Neural progenitor cell (in vitro differentiated cells): ENCODE data around the gene BRINP2. TPM values are rescaled to one million over a fixed set of nuclear protein-coding genes. Genes with fewer than 3 reads are reported as not detected.
"Not testable (repeated sequence)": the region's sequence is repeated elsewhere in the genome, so short reads cannot be mapped to it uniquely, and the experiment has no call there.

ENCODE experiments used
- DNase-seq: peaks from one replicate; pipeline ENCODE4 v3.0.0-alpha.2; 2016; ENCODE audit warnings: low spot score
- H2AFZ ChIP-seq: fragments of 200-600 bp; sonication (generic); replicated peaks from 2 replicates; pipeline ENCODE4 v1.6.1; 2016; ENCODE audit warnings: antibody characterized with exemption
- H3F3A ChIP-seq: fragments of 200-600 bp; sonication (generic); 2 replicates; pipeline ENCODE4 v1.6.1; 2016; ENCODE audit warnings: antibody characterized with exemption, low read depth
- H3K27ac ChIP-seq: fragments of 200-600 bp; sonication (generic); 2 replicates; pipeline ENCODE4 v1.5.1; 2016; ENCODE audit warnings: mild to moderate bottlenecking
- H3K27me3 ChIP-seq: fragments of 200-600 bp; sonication (generic); 2 replicates; pipeline ENCODE4 v1.6.1; 2016; ENCODE audit warnings: mild to moderate bottlenecking, moderate library complexity
- H3K36me3 ChIP-seq: fragments of 200-600 bp; sonication (generic); 2 replicates; pipeline ENCODE4 v1.5.1; 2016
- H3K4me1 ChIP-seq: fragments of 200-600 bp; sonication (generic); 2 replicates; pipeline ENCODE4 v1.6.1; 2016; ENCODE audit warnings: mixed run types
- H3K4me2 ChIP-seq: fragments of 200-600 bp; sonication (generic); 2 replicates; pipeline ENCODE4 v1.6.1; 2016
- H3K4me3 ChIP-seq: fragments of 200-600 bp; sonication (generic); 2 replicates; pipeline ENCODE4 v1.5.1; 2016
- H3K79me2 ChIP-seq: fragments of 200-600 bp; sonication (generic); 2 replicates; pipeline ENCODE4 v1.6.1; 2016; ENCODE audit warnings: low read depth
- H3K9ac ChIP-seq: fragments of 200-600 bp; sonication (generic); 2 replicates; pipeline ENCODE4 v1.6.1; 2016
- H3K9me3 ChIP-seq: fragments of 200-600 bp; sonication (generic); 2 replicates; pipeline ENCODE4 v1.5.1; 2016; ENCODE audit warnings: low read depth
- H4K20me1 ChIP-seq: fragments of 200-600 bp; sonication (generic); 2 replicates; pipeline ENCODE4 v1.6.1; 2016; ENCODE audit warnings: low read depth
- H3K27ac Mint-ChIP-seq: 3 replicates; pipeline ENCODE4 v1.8.0; 2021; ENCODE audit warnings: mixed read lengths
- H3K27me3 Mint-ChIP-seq: 2 replicates; pipeline ENCODE4 v1.8.0; 2022; ENCODE audit warnings: low read depth, mild to moderate bottlenecking, inconsistent platforms, moderate library complexity, mixed read lengths; ENCODE audit not compliant: insufficient read depth
- H3K36me3 Mint-ChIP-seq: 3 replicates; pipeline ENCODE4 v1.8.0; 2021; ENCODE audit warnings: mixed read lengths
- H3K4me1 Mint-ChIP-seq: 3 replicates; pipeline ENCODE4 v1.8.0; 2021; ENCODE audit warnings: mixed read lengths
- H3K4me3 Mint-ChIP-seq: 3 replicates; pipeline ENCODE4 v1.8.0; 2021; ENCODE audit warnings: mild to moderate bottlenecking, moderate library complexity, mixed read lengths
- H3K9me3 Mint-ChIP-seq: 3 replicates; pipeline ENCODE4 v1.8.0; 2020; ENCODE audit warnings: mixed read lengths
- CTCF ChIP-seq: fragments of 200-600 bp; sonication (generic); IDR thresholded peaks from 2 replicates; pipeline ENCODE4 v1.5.1; 2017; ENCODE audit warnings: antibody characterized with exemption, mild to moderate bottlenecking
- EZH2 ChIP-seq: fragments of 200-600 bp; sonication (generic); IDR thresholded peaks from 2 replicates; pipeline ENCODE4 v1.6.1; 2017; ENCODE audit warnings: antibody characterized with exemption, mild to moderate bottlenecking, moderate library complexity
- EZH2phosphoT487 ChIP-seq: fragments of 200-600 bp; sonication (generic); IDR thresholded peaks from 2 replicates; pipeline ENCODE4 v1.6.1; 2017; ENCODE audit warnings: antibody characterized with exemption
- total RNA-seq: library from RNA; depleted of rRNA; stranded (reverse); fragments of >200 nt; gene quantifications from 2 replicates; pipeline ENCODE4 v1.2.3, GENCODE V29; 2015; ENCODE audit warnings: low replicate concordance

BRINP2 gene
- total RNA-seq, 1 donor from 2014 or later: not detected

GRCh38 chr1:177311586-177311985, 140.8 kb downstream of the BRINP2 start:
- Mint-ChIP-seq H3K36me3 (no peaks in the 10 kb centered on the region), H3K4me3 (no peak overlapping the region), H3K27ac (no peak overlapping the region), H3K27me3 (no peaks in the 10 kb centered on the region), H3K9me3 (no peaks in the 10 kb centered on the region), H3K4me1 (peaks cover 24% of the 10 kb centered on the region)
- no peak overlapping the region for H3K4me3 ChIP-seq
- H3K79me2 ChIP-seq: no peaks in the 10 kb centered on the region
- peak overlapping the region; percentile 33 for H3K4me2 ChIP-seq
- no peaks in the 10 kb centered on the region for H3K27me3 ChIP-seq
- DNase-seq: no peak
- H3K36me3 ChIP-seq: no peaks in the 10 kb centered on the region
- peaks cover 3% of the 10 kb centered on the region for H3F3A ChIP-seq
- TF ChIP-seq EZH2 (no peak), CTCF (no peak), EZH2phosphoT487 (no peak)
- H3K9ac ChIP-seq: no peak overlapping the region
- H3K9me3 ChIP-seq: no peaks in the 10 kb centered on the region
- no peak overlapping the region for H3K27ac ChIP-seq
- no peaks in the 10 kb centered on the region for H4K20me1 ChIP-seq
- H3K4me1 ChIP-seq: peaks cover 22% of the 10 kb centered on the region
- H2AFZ ChIP-seq: no peak overlapping the region

GRCh38 chr1:177315261-177315660, 144.5 kb downstream of the BRINP2 start:
- H2AFZ ChIP-seq: no peak overlapping the region
- no peak overlapping the region for H3K4me2 ChIP-seq
- no peaks in the 10 kb centered on the region for H3K27me3 ChIP-seq
- H3K4me3 ChIP-seq: no peak overlapping the region
- H3K36me3 ChIP-seq: no peaks in the 10 kb centered on the region
- Mint-ChIP-seq H3K27ac (no peak overlapping the region), H3K4me1 (peaks cover 17% of the 10 kb centered on the region), H3K36me3 (no peaks in the 10 kb centered on the region), H3K4me3 (no peak overlapping the region), H3K9me3 (no peaks in the 10 kb centered on the region), H3K27me3 (peaks cover 4% of the 10 kb centered on the region)
- no peaks in the 10 kb centered on the region for H3K9me3 ChIP-seq
- TF ChIP-seq CTCF: no peak
- TF ChIP-seq EZH2phosphoT487: no peak
- no peak for TF ChIP-seq EZH2
- H3K9ac ChIP-seq: no peak overlapping the region
- H3K27ac ChIP-seq: no peak overlapping the region
- DNase-seq: no peak
- H4K20me1 ChIP-seq: no peaks in the 10 kb centered on the region
- no peaks in the 10 kb centered on the region for H3K79me2 ChIP-seq
- peaks cover 3% of the 10 kb centered on the region for H3F3A ChIP-seq
- H3K4me1 ChIP-seq: peaks cover 17% of the 10 kb centered on the region

GRCh38 chr1:177315761-177316160, 145.0 kb downstream of the BRINP2 start:
- Histone ChIP-seq H3K4me1 (peaks cover 12% of the 10 kb centered on the region), H3F3A (peaks cover 3% of the 10 kb centered on the region), H3K27me3 (no peaks in the 10 kb centered on the region), H2AFZ (no peak overlapping the region), H3K36me3 (no peaks in the 10 kb centered on the region), H4K20me1 (no peaks in the 10 kb centered on the region), H3K9me3 (no peaks in the 10 kb centered on the region), H3K4me3 (no peak overlapping the region), H3K9ac (no peak overlapping the region), H3K79me2 (no peaks in the 10 kb centered on the region), H3K4me2 (no peak overlapping the region), H3K27ac (no peak overlapping the region)
- no peak overlapping the region for H3K4me3 Mint-ChIP-seq
- TF ChIP-seq EZH2phosphoT487 (no peak), CTCF (no peak), EZH2 (no peak)
- H3K27me3 Mint-ChIP-seq: peaks cover 4% of the 10 kb centered on the region
- peaks cover 12% of the 10 kb centered on the region for H3K4me1 Mint-ChIP-seq
- no peak for DNase-seq
- H3K36me3 Mint-ChIP-seq: no peaks in the 10 kb centered on the region
- H3K27ac Mint-ChIP-seq: no peak overlapping the region
- no peaks in the 10 kb centered on the region for H3K9me3 Mint-ChIP-seq

GRCh38 chr1:177321434-177321833, 150.7 kb downstream of the BRINP2 start:
- not testable (repeated sequence) for H3K9ac ChIP-seq, H3K27me3 Mint-ChIP-seq, DNase-seq, H4K20me1 ChIP-seq, H3K4me1 ChIP-seq, H3K4me2 ChIP-seq, H3K9me3 ChIP-seq, H3K36me3 ChIP-seq, H3K27ac ChIP-seq, H3F3A ChIP-seq, H3K27me3 ChIP-seq, H3K79me2 ChIP-seq, H2AFZ ChIP-seq, H3K4me3 Mint-ChIP-seq, H3K36me3 Mint-ChIP-seq, H3K4me1 Mint-ChIP-seq, H3K27ac Mint-ChIP-seq, H3K9me3 Mint-ChIP-seq, H3K4me3 ChIP-seq
